Ishikawa (cell line): ENCODE measurements around the gene CDCA3.

ENCODE experiments used
- CEBPB ChIP-seq: IDR thresholded peaks from 2 replicates; pipeline ENCODE4 v1.6.1; 2012
- CREB1 ChIP-seq: IDR thresholded peaks from 2 replicates; pipeline ENCODE4 v1.6.1; 2012; ENCODE audit warnings: low read depth
- EP300 ChIP-seq: IDR thresholded peaks from 2 replicates; pipeline ENCODE4 v1.6.1; 2012; ENCODE audit warnings: borderline replicate concordance
- FOXM1 ChIP-seq: IDR thresholded peaks from 2 replicates; pipeline ENCODE4 v1.6.1; 2012; ENCODE audit warnings: low read depth, borderline replicate concordance
- NFIC ChIP-seq: IDR thresholded peaks from 2 replicates; pipeline ENCODE4 v1.6.1; 2012
- RAD21 ChIP-seq: IDR thresholded peaks from 2 replicates; pipeline ENCODE4 v1.6.1; 2012; ENCODE audit warnings: low read depth
- REST ChIP-seq: IDR thresholded peaks from 2 replicates; pipeline ENCODE4 v1.6.1; 2012; ENCODE audit warnings: low read depth, mild to moderate bottlenecking
- TAF1 ChIP-seq: IDR thresholded peaks from 2 replicates; pipeline ENCODE4 v1.6.1; 2012; ENCODE audit warnings: low read depth, mild to moderate bottlenecking
- TCF12 ChIP-seq: IDR thresholded peaks from 2 replicates; pipeline ENCODE4 v1.6.1; 2012; ENCODE audit warnings: low read depth
- YY1 ChIP-seq: IDR thresholded peaks from 2 replicates; pipeline ENCODE4 v1.6.1; 2012; ENCODE audit warnings: low read depth
- TF ChIP-seq, protein P1 (sequence below): IDR thresholded peaks from 2 replicates; pipeline ENCODE4 v1.6.1; 2012

- TF ChIP-seq EP300 (no peak), TCF12 (no peak), NFIC (no peak), FOXM1 (no peak), YY1 (no peak), TAF1 (no peak), RAD21 (no peak), CEBPB (no peak), REST (no peak), CREB1 (no peak)
- TF ChIP-seq, protein P1, sequence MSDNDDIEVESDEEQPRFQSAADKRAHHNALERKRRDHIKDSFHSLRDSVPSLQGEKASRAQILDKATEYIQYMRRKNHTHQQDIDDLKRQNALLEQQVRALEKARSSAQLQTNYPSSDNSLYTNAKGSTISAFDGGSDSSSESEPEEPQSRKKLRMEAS: no peak
Observed at GRCh38 chr12:6863033-6863432, 11.9 kb upstream of the CDCA3 start.
